ENCODE results near the gene FXYD2. TPM values are rescaled to one million over a fixed set of nuclear protein-coding genes. Genes with fewer than 3 reads are reported as not detected.

Gene FXYD2
- total RNA-seq, 1 experiment from 2014 or later: 0.39 TPM

DNA sequence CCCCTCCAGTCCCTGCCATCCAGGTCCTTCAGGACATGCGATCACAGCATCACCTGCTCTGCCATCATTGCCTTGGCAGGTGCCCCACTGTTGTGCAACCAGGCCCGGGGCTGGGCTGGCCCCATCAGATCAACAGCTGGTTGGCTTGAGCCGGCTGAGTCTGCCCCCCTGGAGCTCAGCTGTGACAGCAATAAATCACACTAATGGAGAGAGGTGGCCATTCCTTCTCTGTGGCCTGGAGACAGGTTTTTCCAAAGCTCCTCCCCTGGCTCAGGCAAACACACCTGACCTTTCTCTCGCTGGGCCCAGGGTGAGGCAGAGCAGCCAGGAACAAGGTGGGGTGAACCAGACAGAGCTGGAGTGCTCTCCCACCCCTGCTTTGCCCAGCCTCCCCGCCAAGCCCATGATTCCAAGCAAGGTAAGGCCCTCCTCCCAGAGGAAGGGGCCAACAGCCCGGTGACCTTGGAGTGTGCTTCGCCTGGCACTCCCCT is 8.9 kb upstream of the FXYD2 start:
- DNase-seq (ENCODE audit: low read depth, low spot score): no peak
- Histone ChIP-seq H3K27ac (ENCODE audit: low read length) (no peak overlapping the region), H3K27me3 (ENCODE audit: control insufficient read depth, insufficient read depth, low read length) (peaks cover 11% of the 10 kb centered on the region), H3K9me3 (ENCODE audit: control insufficient read depth, insufficient read depth, low read depth, low read length) (no peaks in the 10 kb centered on the region), H3K4me3 (ENCODE audit: low read depth in 2 of 2, low read length in 2 of 2) (no peak overlapping the region), H3K4me1 (ENCODE audit: control insufficient read depth, insufficient read depth, low read length) (no peaks in the 10 kb centered on the region), H3K36me3 (ENCODE audit: control insufficient read depth, insufficient read depth, low read length) (no peaks in the 10 kb centered on the region)
- no TSS peak for BruUV-seq (replicated peaks)
- ChIA-PET POLR2A (no interaction called here), CTCF (no interaction called here)
- intact Hi-C loops (cut with micrococcal nuclease; ENCODE audit: unreplicated experiment): no loop called here
- ATAC-seq: no peak
- TF ChIP-seq, protein P1, sequence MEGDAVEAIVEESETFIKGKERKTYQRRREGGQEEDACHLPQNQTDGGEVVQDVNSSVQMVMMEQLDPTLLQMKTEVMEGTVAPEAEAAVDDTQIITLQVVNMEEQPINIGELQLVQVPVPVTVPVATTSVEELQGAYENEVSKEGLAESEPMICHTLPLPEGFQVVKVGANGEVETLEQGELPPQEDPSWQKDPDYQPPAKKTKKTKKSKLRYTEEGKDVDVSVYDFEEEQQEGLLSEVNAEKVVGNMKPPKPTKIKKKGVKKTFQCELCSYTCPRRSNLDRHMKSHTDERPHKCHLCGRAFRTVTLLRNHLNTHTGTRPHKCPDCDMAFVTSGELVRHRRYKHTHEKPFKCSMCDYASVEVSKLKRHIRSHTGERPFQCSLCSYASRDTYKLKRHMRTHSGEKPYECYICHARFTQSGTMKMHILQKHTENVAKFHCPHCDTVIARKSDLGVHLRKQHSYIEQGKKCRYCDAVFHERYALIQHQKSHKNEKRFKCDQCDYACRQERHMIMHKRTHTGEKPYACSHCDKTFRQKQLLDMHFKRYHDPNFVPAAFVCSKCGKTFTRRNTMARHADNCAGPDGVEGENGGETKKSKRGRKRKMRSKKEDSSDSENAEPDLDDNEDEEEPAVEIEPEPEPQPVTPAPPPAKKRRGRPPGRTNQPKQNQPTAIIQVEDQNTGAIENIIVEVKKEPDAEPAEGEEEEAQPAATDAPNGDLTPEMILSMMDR (IDR thresholded peaks at IDR 0.05): no peak
- no peak for TF ChIP-seq POLR2AphosphoS5 (IDR thresholded peaks at IDR 0.05; ENCODE audit: low read depth, low read length)
- no peak for TF ChIP-seq TCF7L2 (IDR thresholded peaks at IDR 0.05; ENCODE audit: low read depth, low read length)
- TF ChIP-seq, protein P2, sequence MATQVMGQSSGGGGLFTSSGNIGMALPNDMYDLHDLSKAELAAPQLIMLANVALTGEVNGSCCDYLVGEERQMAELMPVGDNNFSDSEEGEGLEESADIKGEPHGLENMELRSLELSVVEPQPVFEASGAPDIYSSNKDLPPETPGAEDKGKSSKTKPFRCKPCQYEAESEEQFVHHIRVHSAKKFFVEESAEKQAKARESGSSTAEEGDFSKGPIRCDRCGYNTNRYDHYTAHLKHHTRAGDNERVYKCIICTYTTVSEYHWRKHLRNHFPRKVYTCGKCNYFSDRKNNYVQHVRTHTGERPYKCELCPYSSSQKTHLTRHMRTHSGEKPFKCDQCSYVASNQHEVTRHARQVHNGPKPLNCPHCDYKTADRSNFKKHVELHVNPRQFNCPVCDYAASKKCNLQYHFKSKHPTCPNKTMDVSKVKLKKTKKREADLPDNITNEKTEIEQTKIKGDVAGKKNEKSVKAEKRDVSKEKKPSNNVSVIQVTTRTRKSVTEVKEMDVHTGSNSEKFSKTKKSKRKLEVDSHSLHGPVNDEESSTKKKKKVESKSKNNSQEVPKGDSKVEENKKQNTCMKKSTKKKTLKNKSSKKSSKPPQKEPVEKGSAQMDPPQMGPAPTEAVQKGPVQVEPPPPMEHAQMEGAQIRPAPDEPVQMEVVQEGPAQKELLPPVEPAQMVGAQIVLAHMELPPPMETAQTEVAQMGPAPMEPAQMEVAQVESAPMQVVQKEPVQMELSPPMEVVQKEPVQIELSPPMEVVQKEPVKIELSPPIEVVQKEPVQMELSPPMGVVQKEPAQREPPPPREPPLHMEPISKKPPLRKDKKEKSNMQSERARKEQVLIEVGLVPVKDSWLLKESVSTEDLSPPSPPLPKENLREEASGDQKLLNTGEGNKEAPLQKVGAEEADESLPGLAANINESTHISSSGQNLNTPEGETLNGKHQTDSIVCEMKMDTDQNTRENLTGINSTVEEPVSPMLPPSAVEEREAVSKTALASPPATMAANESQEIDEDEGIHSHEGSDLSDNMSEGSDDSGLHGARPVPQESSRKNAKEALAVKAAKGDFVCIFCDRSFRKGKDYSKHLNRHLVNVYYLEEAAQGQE (IDR thresholded peaks at IDR 0.05; ENCODE audit: insufficient read depth in 1 of 2, low read depth in 2 of 2, low read length in 1 of 2): no peak
- no peak for TF ChIP-seq SIN3A (IDR thresholded peaks at IDR 0.05; ENCODE audit: borderline replicate concordance, insufficient read depth, low read depth, low read length)
- in situ Hi-C loops (cut with HindIII; ENCODE audit: low pct_unique_long_range_greater_than_20kb, low sequenced_read_pairs): no loop called here

GRCh38 chr11:117832511-117832910 is 8.0 kb upstream of the FXYD2 start:
- Histone ChIP-seq H3K27ac (ENCODE audit: low read length) (no peak overlapping the region), H3K27me3 (ENCODE audit: control insufficient read depth, insufficient read depth, low read length) (peaks cover 3% of the 10 kb centered on the region), H3K4me1 (ENCODE audit: control insufficient read depth, insufficient read depth, low read length) (no peaks in the 10 kb centered on the region), H3K36me3 (ENCODE audit: control insufficient read depth, insufficient read depth, low read length) (no peaks in the 10 kb centered on the region), H3K9me3 (ENCODE audit: control insufficient read depth, insufficient read depth, low read depth, low read length) (no peaks in the 10 kb centered on the region), H3K4me3 (ENCODE audit: low read depth in 2 of 2, low read length in 2 of 2) (no peak overlapping the region)
- DNase-seq (ENCODE audit: low read depth, low spot score) (no peak), ATAC-seq (no peak)
- TF ChIP-seq, protein P1 (IDR thresholded peaks at IDR 0.05): no peak
- TF ChIP-seq, protein P2 (IDR thresholded peaks at IDR 0.05; ENCODE audit: insufficient read depth in 1 of 2, low read depth in 2 of 2, low read length in 1 of 2): no peak
- TF ChIP-seq POLR2AphosphoS5 (IDR thresholded peaks at IDR 0.05; ENCODE audit: low read depth, low read length) (no peak), TCF7L2 (IDR thresholded peaks at IDR 0.05; ENCODE audit: low read depth, low read length) (no peak), SIN3A (IDR thresholded peaks at IDR 0.05; ENCODE audit: borderline replicate concordance, insufficient read depth, low read depth, low read length) (no peak)
- in situ Hi-C loops (cut with HindIII; ENCODE audit: low pct_unique_long_range_greater_than_20kb, low sequenced_read_pairs) (no loop called here), intact Hi-C loops (cut with micrococcal nuclease; ENCODE audit: unreplicated experiment) (no loop called here)
- no TSS peak for BruUV-seq (replicated peaks)
- POLR2A ChIA-PET: no interaction called here
- CTCF ChIA-PET: no interaction called here
